ENCODE data around the gene PDE9A.

PDE9A gene

DNA sequence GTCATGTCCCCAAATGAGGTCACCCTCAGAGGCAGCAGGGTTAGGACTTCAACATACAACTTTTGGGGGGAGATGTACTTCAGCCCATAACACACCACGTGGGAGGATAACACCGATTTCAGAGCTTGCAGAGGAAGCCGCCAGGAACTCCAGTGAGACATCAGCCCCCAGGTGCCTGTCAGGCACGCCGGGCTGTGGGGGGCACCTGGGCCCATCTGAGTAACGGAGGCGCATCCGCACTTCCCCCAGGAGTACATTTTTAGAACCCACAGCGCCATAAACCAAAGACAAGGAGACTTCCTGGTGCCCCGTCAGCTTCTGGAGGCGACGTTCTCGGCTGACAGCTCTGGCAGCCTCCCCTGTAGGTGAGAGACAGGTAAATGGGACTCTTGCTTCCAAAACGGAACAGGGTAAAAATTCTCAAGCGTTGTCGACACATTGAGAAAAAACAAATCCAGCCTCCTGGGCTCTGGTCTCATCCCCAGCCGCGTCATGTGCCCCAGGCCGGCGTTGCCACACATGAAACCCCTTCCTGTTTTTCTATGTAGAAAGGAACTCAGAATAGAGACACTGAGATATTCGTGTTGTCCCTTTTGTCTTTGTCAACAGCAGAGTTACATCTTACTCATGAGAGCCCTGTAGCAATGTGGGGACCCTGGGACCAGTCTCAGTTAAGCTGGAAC is 93.3 kb downstream of the PDE9A start:
- no peak overlapping the region for H2AFZ ChIP-seq (ENCODE audit: low read depth)
- no peak overlapping the region for H3K27ac ChIP-seq
- H3K79me2 ChIP-seq (ENCODE audit: insufficient read depth, low read depth) = no peaks in the 10 kb centered on the region
- no peaks in the 10 kb centered on the region for H4K20me1 ChIP-seq (ENCODE audit: insufficient read depth)
- no peaks in the 10 kb centered on the region for H3K36me3 ChIP-seq (ENCODE audit: insufficient read depth)
- H3K9ac ChIP-seq = no peak overlapping the region
- no peak overlapping the region for H3K4me2 ChIP-seq
- H3K4me3 ChIP-seq (IDR thresholded peaks at IDR 0.05; ENCODE audit: insufficient read depth, low read depth, low read length) = no peak overlapping the region
- H3K4me1 ChIP-seq (ENCODE audit: low read depth, poor library complexity, severe bottlenecking) = no peaks in the 10 kb centered on the region
- peaks cover 97% of the 10 kb centered on the region for H3K27me3 ChIP-seq (ENCODE audit: insufficient read depth, low read depth)
- TF ChIP-seq, protein P1, sequence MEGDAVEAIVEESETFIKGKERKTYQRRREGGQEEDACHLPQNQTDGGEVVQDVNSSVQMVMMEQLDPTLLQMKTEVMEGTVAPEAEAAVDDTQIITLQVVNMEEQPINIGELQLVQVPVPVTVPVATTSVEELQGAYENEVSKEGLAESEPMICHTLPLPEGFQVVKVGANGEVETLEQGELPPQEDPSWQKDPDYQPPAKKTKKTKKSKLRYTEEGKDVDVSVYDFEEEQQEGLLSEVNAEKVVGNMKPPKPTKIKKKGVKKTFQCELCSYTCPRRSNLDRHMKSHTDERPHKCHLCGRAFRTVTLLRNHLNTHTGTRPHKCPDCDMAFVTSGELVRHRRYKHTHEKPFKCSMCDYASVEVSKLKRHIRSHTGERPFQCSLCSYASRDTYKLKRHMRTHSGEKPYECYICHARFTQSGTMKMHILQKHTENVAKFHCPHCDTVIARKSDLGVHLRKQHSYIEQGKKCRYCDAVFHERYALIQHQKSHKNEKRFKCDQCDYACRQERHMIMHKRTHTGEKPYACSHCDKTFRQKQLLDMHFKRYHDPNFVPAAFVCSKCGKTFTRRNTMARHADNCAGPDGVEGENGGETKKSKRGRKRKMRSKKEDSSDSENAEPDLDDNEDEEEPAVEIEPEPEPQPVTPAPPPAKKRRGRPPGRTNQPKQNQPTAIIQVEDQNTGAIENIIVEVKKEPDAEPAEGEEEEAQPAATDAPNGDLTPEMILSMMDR (conservative IDR thresholded peaks at IDR 0.05; ENCODE audit: low read depth, low read length) = no peak

DNA sequence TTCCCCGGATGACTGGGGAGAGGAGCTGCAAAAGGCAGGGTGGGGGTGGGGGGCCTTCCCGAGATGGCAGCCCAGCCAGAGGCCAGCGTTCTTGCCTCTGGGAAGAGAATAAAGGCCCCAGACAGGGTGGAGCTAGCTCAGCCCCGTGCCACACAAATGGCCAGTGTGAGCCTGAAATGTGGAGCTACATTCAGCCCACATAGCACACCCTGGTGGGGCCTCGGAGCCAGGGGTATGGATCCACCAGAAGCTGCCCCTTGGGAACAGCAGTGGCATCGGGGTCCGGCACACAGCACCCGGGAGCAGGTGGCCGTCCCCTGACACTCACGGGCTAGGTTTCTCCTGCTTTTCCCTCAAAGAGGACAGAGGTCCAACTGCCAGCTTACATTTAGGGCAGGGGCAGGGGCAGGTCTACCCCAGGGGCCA is 93.9 kb downstream of the PDE9A start:
- no peak overlapping the region for H2AFZ ChIP-seq (ENCODE audit: low read depth)
- no peaks in the 10 kb centered on the region for H3K79me2 ChIP-seq (ENCODE audit: insufficient read depth, low read depth)
- no peak overlapping the region for H3K27ac ChIP-seq
- peaks cover 97% of the 10 kb centered on the region for H3K27me3 ChIP-seq (ENCODE audit: insufficient read depth, low read depth)
- H3K4me1 ChIP-seq (ENCODE audit: low read depth, poor library complexity, severe bottlenecking) = no peaks in the 10 kb centered on the region
- H3K9ac ChIP-seq = no peak overlapping the region
- H3K36me3 ChIP-seq (ENCODE audit: insufficient read depth) = no peaks in the 10 kb centered on the region
- no peak overlapping the region for H3K4me3 ChIP-seq (IDR thresholded peaks at IDR 0.05; ENCODE audit: insufficient read depth, low read depth, low read length)
- TF ChIP-seq, protein P1 (conservative IDR thresholded peaks at IDR 0.05; ENCODE audit: low read depth, low read length) = no peak
- H3K4me2 ChIP-seq = no peak overlapping the region
- no peaks in the 10 kb centered on the region for H4K20me1 ChIP-seq (ENCODE audit: insufficient read depth)

DNA sequence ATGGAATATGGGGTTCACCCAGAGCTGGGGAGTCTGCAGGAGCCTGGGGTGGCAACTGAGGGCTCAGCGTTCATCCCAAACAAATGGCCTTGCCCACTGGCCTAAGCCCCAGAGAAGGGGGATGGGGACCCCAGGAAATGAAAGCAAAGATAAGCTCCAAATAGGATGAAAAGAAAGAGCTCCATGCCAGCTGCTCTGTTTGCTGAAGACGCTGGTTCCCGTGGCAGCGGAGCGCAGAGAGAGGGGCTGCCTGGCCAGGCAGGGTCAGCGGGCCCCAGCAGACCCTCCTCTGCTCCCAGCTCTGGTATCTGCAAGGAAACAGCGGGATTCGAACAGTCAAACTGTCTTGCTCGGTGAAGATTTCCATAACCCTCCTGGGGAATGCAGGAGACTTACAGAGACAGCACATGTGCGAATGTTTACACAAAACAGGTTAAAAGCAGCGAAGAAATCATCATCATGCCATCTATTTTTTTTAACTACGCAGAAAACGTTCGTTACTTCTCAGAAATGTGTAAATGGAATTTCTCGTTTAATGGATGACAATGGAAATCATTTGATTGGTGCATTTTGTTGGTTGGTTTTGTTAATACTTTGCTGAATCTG is 94.4 kb downstream of the PDE9A start:
- no peaks in the 10 kb centered on the region for H3K4me1 ChIP-seq (ENCODE audit: low read depth, poor library complexity, severe bottlenecking)
- H3K36me3 ChIP-seq (ENCODE audit: insufficient read depth) = no peaks in the 10 kb centered on the region
- no peak overlapping the region for H2AFZ ChIP-seq (ENCODE audit: low read depth)
- TF ChIP-seq, protein P1 (conservative IDR thresholded peaks at IDR 0.05; ENCODE audit: low read depth, low read length) = no peak
- H3K9ac ChIP-seq = no peak overlapping the region
- H3K4me2 ChIP-seq = no peak overlapping the region
- H3K79me2 ChIP-seq (ENCODE audit: insufficient read depth, low read depth) = no peaks in the 10 kb centered on the region
- no peak overlapping the region for H3K27ac ChIP-seq
- H3K27me3 ChIP-seq (ENCODE audit: insufficient read depth, low read depth) = peaks cover 96% of the 10 kb centered on the region
- H4K20me1 ChIP-seq (ENCODE audit: insufficient read depth) = no peaks in the 10 kb centered on the region
- no peak overlapping the region for H3K4me3 ChIP-seq (IDR thresholded peaks at IDR 0.05; ENCODE audit: insufficient read depth, low read depth, low read length)

DNA sequence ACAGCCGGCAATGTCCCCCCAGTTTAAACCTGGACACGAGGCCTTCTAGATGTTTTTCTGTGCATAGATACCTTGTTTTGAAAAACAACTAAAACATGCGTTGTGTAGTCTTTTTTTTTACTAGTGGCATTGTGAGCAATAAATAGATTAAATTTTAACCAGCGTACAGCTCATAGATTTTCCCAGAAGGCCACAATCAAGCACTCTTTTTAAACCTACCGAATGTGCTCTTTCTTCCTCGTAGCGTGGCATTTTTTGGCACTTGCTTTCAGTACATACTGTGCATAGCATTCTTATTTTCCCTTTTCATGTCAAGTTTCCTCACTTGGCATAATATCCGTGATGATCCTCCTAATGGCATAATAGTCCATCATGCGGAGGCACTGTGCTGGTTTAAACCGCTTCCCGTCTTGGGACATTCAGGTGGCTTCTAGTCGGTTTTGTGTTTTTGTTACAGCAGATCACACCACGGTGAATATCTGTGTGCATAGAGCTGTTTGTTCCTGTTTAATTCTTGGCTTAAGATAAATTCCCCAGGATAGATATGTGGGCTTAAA is 95.3 kb downstream of the PDE9A start:
- H3K4me3 ChIP-seq (IDR thresholded peaks at IDR 0.05; ENCODE audit: insufficient read depth, low read depth, low read length) = no peak overlapping the region
- no peak overlapping the region for H3K4me2 ChIP-seq
- H2AFZ ChIP-seq (ENCODE audit: low read depth) = no peak overlapping the region
- no peaks in the 10 kb centered on the region for H3K36me3 ChIP-seq (ENCODE audit: insufficient read depth)
- H3K9ac ChIP-seq = no peak overlapping the region
- TF ChIP-seq, protein P1 (conservative IDR thresholded peaks at IDR 0.05; ENCODE audit: low read depth, low read length) = no peak
- no peaks in the 10 kb centered on the region for H3K79me2 ChIP-seq (ENCODE audit: insufficient read depth, low read depth)
- H4K20me1 ChIP-seq (ENCODE audit: insufficient read depth) = no peaks in the 10 kb centered on the region
- no peaks in the 10 kb centered on the region for H3K4me1 ChIP-seq (ENCODE audit: low read depth, poor library complexity, severe bottlenecking)
- peaks cover 95% of the 10 kb centered on the region for H3K27me3 ChIP-seq (ENCODE audit: insufficient read depth, low read depth)
- H3K27ac ChIP-seq = no peak overlapping the region
